K562 (cell line): ENCODE results near the gene CCAR1. TPM values are rescaled to one million over a fixed set of nuclear protein-coding genes. Genes with fewer than 3 reads are reported as not detected.

ENCODE experiments used
- ILF3 ChIP-seq: fragments of 450-650 bp; IDR thresholded peaks from 2 replicates; pipeline ENCODE4 v1.6.1; 2018; ENCODE audit warnings: antibody characterized with exemption, mild to moderate bottlenecking, moderate library complexity, borderline replicate concordance
- ZC3H4 ChIP-seq: sonication (generic); formaldehyde crosslinking; IDR thresholded peaks from 2 replicates; pipeline ENCODE4 v1.9.0; 2021; ENCODE audit warnings: missing genetic modification reagents, borderline replicate concordance
- ZNF134 ChIP-seq: fragments of 250-450 bp; sonication (Bioruptor Pico); conservative IDR thresholded peaks from 2 replicates; pipeline ENCODE4 v1.4.0; 2020
- ZNF165 ChIP-seq: fragments of 250-450 bp; sonication (Bioruptor Pico); IDR thresholded peaks from 2 replicates; pipeline ENCODE4 v1.4.0; 2020; ENCODE audit warnings: borderline replicate concordance
- ZNF583 ChIP-seq: fragments of 250-450 bp; sonication (Bioruptor Pico); IDR thresholded peaks from 2 replicates; pipeline ENCODE4 v1.4.0; 2020
- polyA plus RNA-seq, 8 experiments: library from polyadenylated mRNA; depleted of rRNA in 4 of 8; stranded (reverse) in 5 of 8; unstranded in 3 of 8; fragments of >200 nt; fragmentation: Nextera tagmentation in 2 of 8; fragmentation: Illumina TruSeq in 1 of 8; extraction: Ambion mirVana in 2 of 8; extraction: Trizol in 1 of 8; gene quantifications; 2 replicates each; pipeline versions ENCODE4 v1.2.1 to v1.2.3, GENCODE V29; 2011 to 2014; ENCODE audit warnings: inconsistent platforms in 1 of 8, missing spikeins in 1 of 8
- total RNA-seq, 7 experiments: library from RNA; depleted of rRNA in 6 of 7; stranded (reverse); fragments of >200 nt in 6 of 7; fragmentation: Illumina TruSeq in 2 of 7; extraction: Trizol in 2 of 7; gene quantifications; 2 replicates each; pipeline versions ENCODE4 v1.2.1 to v1.2.3, GENCODE V29; 2011 to 2021; ENCODE audit warnings: low replicate concordance in 1 of 7
- TF ChIP-seq, protein P1 (sequence below), 3 experiments: IDR thresholded peaks in 2 of 3; conservative IDR thresholded peaks in 1 of 3; 2 replicates each; pipeline ENCODE4 v1.5.1; 2011 to 2012; ENCODE audit warnings: low read length in 3 of 3, mild to moderate bottlenecking in 3 of 3, control low read depth in 2 of 3, improper control_type of control experiment in 1 of 3, inconsistent platforms in 1 of 3, low read depth in 1 of 3, mixed read lengths in 1 of 3, moderate library complexity in 1 of 3; ENCODE audit not compliant: insufficient read depth in 2 of 3
- TF ChIP-seq, protein P2 (sequence below): IDR thresholded peaks from 3 replicates; pipeline ENCODE4 v1.6.1; 2011; ENCODE audit warnings: borderline replicate concordance, mild to moderate bottlenecking, moderate library complexity; ENCODE audit not compliant: insufficient read length; ENCODE audit errors: extremely low read depth

The CCAR1 gene
- total and polyA plus RNA-seq, 9 of the 15 experiments (the other 6 are each of a cell fraction or from before 2014, with no cell fraction given) = 44.8 to 173 (median 111) TPM

- TF ChIP-seq, protein P1, sequence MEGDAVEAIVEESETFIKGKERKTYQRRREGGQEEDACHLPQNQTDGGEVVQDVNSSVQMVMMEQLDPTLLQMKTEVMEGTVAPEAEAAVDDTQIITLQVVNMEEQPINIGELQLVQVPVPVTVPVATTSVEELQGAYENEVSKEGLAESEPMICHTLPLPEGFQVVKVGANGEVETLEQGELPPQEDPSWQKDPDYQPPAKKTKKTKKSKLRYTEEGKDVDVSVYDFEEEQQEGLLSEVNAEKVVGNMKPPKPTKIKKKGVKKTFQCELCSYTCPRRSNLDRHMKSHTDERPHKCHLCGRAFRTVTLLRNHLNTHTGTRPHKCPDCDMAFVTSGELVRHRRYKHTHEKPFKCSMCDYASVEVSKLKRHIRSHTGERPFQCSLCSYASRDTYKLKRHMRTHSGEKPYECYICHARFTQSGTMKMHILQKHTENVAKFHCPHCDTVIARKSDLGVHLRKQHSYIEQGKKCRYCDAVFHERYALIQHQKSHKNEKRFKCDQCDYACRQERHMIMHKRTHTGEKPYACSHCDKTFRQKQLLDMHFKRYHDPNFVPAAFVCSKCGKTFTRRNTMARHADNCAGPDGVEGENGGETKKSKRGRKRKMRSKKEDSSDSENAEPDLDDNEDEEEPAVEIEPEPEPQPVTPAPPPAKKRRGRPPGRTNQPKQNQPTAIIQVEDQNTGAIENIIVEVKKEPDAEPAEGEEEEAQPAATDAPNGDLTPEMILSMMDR (IDR thresholded peaks at IDR 0.05 in 2 of 3, conservative IDR thresholded peaks at IDR 0.05 in 1 of 3; ENCODE audit: insufficient read depth in 2 of 3, low read depth in 1 of 3, low read length in 3 of 3) = 0 out of 6 replicates have a peak, but pooled peaks of 1 of the 3 experiments have one; percentile 6
- TF ChIP-seq, protein P2, sequence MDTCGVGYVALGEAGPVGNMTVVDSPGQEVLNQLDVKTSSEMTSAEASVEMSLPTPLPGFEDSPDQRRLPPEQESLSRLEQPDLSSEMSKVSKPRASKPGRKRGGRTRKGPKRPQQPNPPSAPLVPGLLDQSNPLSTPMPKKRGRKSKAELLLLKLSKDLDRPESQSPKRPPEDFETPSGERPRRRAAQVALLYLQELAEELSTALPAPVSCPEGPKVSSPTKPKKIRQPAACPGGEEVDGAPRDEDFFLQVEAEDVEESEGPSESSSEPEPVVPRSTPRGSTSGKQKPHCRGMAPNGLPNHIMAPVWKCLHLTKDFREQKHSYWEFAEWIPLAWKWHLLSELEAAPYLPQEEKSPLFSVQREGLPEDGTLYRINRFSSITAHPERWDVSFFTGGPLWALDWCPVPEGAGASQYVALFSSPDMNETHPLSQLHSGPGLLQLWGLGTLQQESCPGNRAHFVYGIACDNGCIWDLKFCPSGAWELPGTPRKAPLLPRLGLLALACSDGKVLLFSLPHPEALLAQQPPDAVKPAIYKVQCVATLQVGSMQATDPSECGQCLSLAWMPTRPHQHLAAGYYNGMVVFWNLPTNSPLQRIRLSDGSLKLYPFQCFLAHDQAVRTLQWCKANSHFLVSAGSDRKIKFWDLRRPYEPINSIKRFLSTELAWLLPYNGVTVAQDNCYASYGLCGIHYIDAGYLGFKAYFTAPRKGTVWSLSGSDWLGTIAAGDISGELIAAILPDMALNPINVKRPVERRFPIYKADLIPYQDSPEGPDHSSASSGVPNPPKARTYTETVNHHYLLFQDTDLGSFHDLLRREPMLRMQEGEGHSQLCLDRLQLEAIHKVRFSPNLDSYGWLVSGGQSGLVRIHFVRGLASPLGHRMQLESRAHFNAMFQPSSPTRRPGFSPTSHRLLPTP = no peak
- TF ChIP-seq ZNF165 (CRISPR knock-in tag) (no peak), ZNF583 (no peak), ILF3 (no peak; the same call in 1 of the 2 replicates), ZC3H4 (CRISPR knock-in tag) (no peak; the same call in 1 of the 2 replicates), ZNF134 (no peak)
These were observed 765 bp downstream of the CCAR1 start (continued) for GRCh38 chr10:68721673-68722335.
